OCI-LY3 (cell line): ENCODE measurements around the gene OR6K2.

Experiments
- H2AFZ ChIP-seq: fragments of 200-600, 300-600 bp; shearing (Covaris generic); 2 replicates; pipeline ENCODE4 v1.6.0; 2014; ENCODE audit warnings: antibody characterized with exemption, low read depth, low read length
- H3K27ac ChIP-seq: fragments of 200-600, 300-600 bp; sonication (generic); 2 replicates; pipeline ENCODE4 v1.5.1; 2014; ENCODE audit warnings: mild to moderate bottlenecking, low read length, moderate library complexity, mixed read lengths
- H3K27me3 ChIP-seq: fragments of 200-600, 300-600 bp; sonication (generic); 2 replicates; pipeline ENCODE4 v1.6.1; 2014; ENCODE audit warnings: low read depth, low read length, mixed read lengths
- H3K36me3 ChIP-seq: fragments of 200-600, 300-600 bp; sonication (generic); replicated peaks from 2 replicates; pipeline ENCODE3; 2014; ENCODE audit warnings: low read depth, low read length, mixed read lengths
- H3K4me1 ChIP-seq: fragments of 300-600, 200-600 bp; sonication (generic); 2 replicates; pipeline ENCODE4 v1.6.1; 2014; ENCODE audit warnings: low read length, mixed read lengths
- H3K4me2 ChIP-seq: fragments of 200-600, 300-600 bp; sonication (generic); 2 replicates; pipeline ENCODE4 v1.6.1; 2014; ENCODE audit warnings: low read length, mixed read lengths
- H3K4me3 ChIP-seq: fragments of 300-600, 200-600 bp; sonication (generic); 2 replicates; pipeline ENCODE4 v1.5.1; 2014; ENCODE audit warnings: antibody characterized with exemption, mild to moderate bottlenecking, low read length, moderate library complexity
- H3K79me2 ChIP-seq: fragments of 300-600, 200-600 bp; shearing (Covaris generic); 2 replicates; pipeline ENCODE4 v1.6.1; 2014; ENCODE audit warnings: mild to moderate bottlenecking, low read length, mixed read lengths
- H3K9ac ChIP-seq: fragments of 300-600, 200-600 bp; shearing (Covaris generic); 2 replicates; pipeline ENCODE4 v1.6.0; 2014; ENCODE audit warnings: mild to moderate bottlenecking, low read length, moderate library complexity
- H3K9me3 ChIP-seq: fragments of 200-600, 300-600 bp; shearing (Covaris generic); 2 replicates; pipeline ENCODE4 v1.6.1; 2014; ENCODE audit warnings: low read length, mixed read lengths; ENCODE audit not compliant: insufficient read depth
- H4K20me1 ChIP-seq: fragments of 200-600, 300-600 bp; sonication (generic); 2 replicates; pipeline ENCODE4 v1.6.1; 2016; ENCODE audit warnings: low read length, mixed read lengths; ENCODE audit not compliant: insufficient read depth
- CTCF ChIP-seq: fragments of 200-600, 300-600 bp; sonication (generic); IDR thresholded peaks from 2 replicates; pipeline ENCODE4 v1.5.1; 2014; ENCODE audit warnings: antibody characterized with exemption, low read length, low read depth
- EZH2phosphoT487 ChIP-seq: fragments of 200-600 bp; shearing (Covaris generic); IDR thresholded peaks from 2 replicates; pipeline ENCODE4 v1.6.1; 2018; ENCODE audit warnings: antibody characterized with exemption, mixed run types, low read depth

The OR6K2 gene

DNA sequence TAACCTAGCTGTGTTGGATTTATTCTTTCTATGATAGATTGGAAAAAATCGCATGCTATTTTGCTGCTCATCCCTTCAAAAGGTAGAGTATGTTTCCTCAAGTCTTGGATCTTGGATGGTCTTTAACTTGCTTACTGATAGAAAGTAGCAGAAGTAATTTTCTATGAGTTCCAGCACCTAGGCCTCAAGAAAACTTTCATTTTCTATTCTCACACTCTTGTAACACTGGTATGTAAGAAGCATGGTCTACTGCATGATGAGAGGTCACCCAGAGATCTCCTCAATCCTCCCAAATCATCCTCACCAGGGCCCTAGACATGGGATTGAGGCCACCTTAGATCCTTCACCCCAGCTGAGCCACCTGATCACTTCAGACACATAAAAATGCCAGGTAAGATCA lies 21.2 kb downstream of the OR6K2 start:
- Histone ChIP-seq H3K79me2 (no peaks in the 10 kb centered on the region), H3K9ac (no peak overlapping the region)

DNA sequence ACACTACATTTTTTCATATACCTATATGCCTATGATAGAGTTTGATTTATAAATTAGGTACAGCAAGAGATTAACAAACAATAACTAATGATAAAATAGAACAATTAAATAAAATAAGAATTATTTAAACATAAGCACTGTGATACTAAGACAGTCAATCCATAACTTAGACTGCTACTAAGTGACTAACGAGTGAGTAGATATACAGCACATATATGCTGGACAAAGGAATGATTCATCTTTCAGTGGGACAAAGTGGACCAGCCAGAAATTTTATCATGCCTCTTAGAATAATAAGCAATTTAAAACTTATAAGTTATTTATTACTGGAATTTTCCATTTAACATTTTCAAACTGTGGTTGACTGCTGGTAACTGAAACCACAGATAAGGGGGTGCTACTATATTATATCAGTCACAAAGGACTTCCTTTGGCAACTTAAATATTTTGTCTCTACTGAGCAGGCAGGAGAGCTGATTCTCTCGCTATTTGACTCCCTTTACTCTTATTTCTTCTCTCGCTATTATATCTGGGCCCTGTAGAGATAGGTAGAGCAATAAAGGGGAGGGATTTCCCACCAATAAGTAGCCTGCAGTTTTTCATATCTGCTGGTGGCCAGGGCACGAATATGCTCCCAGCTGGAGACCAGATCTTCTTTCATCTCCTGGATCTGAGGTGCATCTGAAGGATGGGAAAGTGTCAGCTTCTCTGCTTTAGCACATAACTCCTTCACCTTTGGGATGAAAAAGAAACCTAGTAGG lies 24.7 kb downstream of the OR6K2 start:
- Histone ChIP-seq H3K27me3 (no peaks in the 10 kb centered on the region), H4K20me1 (no peaks in the 10 kb centered on the region), H3K4me2 (no peak overlapping the region), H3K9me3 (no peaks in the 10 kb centered on the region), H3K4me3 (no peak overlapping the region), H3K36me3 (no peaks in the 10 kb centered on the region), H2AFZ (no peak overlapping the region), H3K27ac (no peak overlapping the region), H3K4me1 (no peaks in the 10 kb centered on the region), H3K79me2 (no peaks in the 10 kb centered on the region), H3K9ac (no peak overlapping the region)
- TF ChIP-seq EZH2phosphoT487 (no peak), CTCF (no peak)

More for the DNA sequence above, 21.2 kb downstream of the OR6K2 start:
- H3K4me3 ChIP-seq: no peak overlapping the region
- no peaks in the 10 kb centered on the region for H3K36me3 ChIP-seq
- H2AFZ ChIP-seq: no peak overlapping the region
- no peak overlapping the region for H3K4me2 ChIP-seq
- H4K20me1 ChIP-seq: no peaks in the 10 kb centered on the region
- H3K27ac ChIP-seq: no peak overlapping the region
- no peaks in the 10 kb centered on the region for H3K4me1 ChIP-seq
- H3K27me3 ChIP-seq: no peaks in the 10 kb centered on the region
- TF ChIP-seq EZH2phosphoT487 (no peak), CTCF (no peak)
- no peaks in the 10 kb centered on the region for H3K9me3 ChIP-seq

- no peaks in the 10 kb centered on the region for H3K27me3 ChIP-seq
These were observed 26.1 kb downstream of the OR6K2 start for GRCh38 chr1:158674302-158674701.

GRCh38 chr1:158666037-158666436 lies 34.4 kb downstream of the OR6K2 start:
- TF ChIP-seq EZH2phosphoT487 (no peak), CTCF (no peak)
- no peak overlapping the region for H3K4me2 ChIP-seq
- H3K36me3 ChIP-seq: no peaks in the 10 kb centered on the region
- no peak overlapping the region for H3K9ac ChIP-seq
- H3K79me2 ChIP-seq: no peaks in the 10 kb centered on the region
- no peaks in the 10 kb centered on the region for H3K9me3 ChIP-seq
- H3K27me3 ChIP-seq: no peaks in the 10 kb centered on the region
- H3K27ac ChIP-seq: no peak overlapping the region
- H3K4me1 ChIP-seq: no peaks in the 10 kb centered on the region
- no peaks in the 10 kb centered on the region for H4K20me1 ChIP-seq
- H2AFZ ChIP-seq: no peak overlapping the region
- no peak overlapping the region for H3K4me3 ChIP-seq

More at GRCh38 chr1:158674302-158674701, 26.1 kb downstream of the OR6K2 start:
- Histone ChIP-seq H3K4me1 (no peaks in the 10 kb centered on the region), H3K36me3 (no peaks in the 10 kb centered on the region), H3K4me2 (no peak overlapping the region), H3K4me3 (no peak overlapping the region), H4K20me1 (no peaks in the 10 kb centered on the region), H2AFZ (no peak overlapping the region), H3K27ac (no peak overlapping the region), H3K9me3 (no peaks in the 10 kb centered on the region), H3K9ac (no peak overlapping the region), H3K79me2 (no peaks in the 10 kb centered on the region)
- no peak for TF ChIP-seq CTCF
- no peak for TF ChIP-seq EZH2phosphoT487
